NCI-H1694 treated with DMSO at 0.1 percent for 48 hours (cell line): ENCODE measurements around the gene OR9G1.
"Not testable (repeated sequence)": the region's sequence is repeated elsewhere in the genome, so short reads cannot be mapped to it uniquely, and the experiment has no call there.

ENCODE experiments used
- DNase-seq: peaks from one replicate; lab custom pipeline; 2025; lab: John Stamatoyannopoulos, UW

The OR9G1 gene, protein sequence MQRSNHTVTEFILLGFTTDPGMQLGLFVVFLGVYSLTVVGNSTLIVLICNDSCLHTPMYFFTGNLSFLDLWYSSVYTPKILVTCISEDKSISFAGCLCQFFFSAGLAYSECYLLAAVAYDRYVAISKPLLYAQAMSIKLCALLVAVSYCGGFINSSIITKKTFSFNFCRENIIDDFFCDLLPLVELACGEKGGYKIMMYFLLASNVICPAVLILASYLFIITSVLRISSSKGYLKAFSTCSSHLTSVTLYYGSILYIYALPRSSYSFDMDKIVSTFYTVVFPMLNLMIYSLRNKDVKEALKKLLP

GRCh38 chr11:56698795-56699194 is at the start of gene OR9G1:
TSS of gene OR9G1 (plus strand) at chr11:56699095. CDS start at chr11:56700388, 1,293 bp downstream.
- DNase-seq = no peak

DNA sequence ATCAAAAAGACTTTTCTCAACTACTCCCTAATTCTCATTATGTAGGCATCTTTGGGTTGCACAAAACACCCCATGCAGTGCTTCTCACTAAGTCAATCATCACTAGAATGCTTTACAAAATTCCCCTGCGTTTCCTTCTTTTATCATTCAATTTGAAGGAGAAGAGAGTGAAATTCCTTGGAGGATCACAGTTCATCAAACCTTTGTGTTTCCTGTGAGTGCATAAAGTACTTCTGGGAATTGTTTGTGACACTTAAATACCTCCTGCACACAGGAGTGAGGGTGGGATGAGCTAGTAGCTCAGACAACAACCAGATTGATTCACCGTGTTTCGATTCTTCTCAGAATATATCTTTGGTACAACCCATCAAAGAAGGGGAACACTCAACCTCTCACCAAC is 39.1 kb upstream of the OR9G1 start:
- no peak for DNase-seq

- DNase-seq = no peak
These were observed 35.5 kb upstream of the OR9G1 start, which contains the start of gene OR5AR1 for GRCh38 chr11:56663386-56663785. TSS of gene OR5AR1 (plus strand) at chr11:56663686. CDS start at chr11:56663686, 0 bp downstream.

DNA sequence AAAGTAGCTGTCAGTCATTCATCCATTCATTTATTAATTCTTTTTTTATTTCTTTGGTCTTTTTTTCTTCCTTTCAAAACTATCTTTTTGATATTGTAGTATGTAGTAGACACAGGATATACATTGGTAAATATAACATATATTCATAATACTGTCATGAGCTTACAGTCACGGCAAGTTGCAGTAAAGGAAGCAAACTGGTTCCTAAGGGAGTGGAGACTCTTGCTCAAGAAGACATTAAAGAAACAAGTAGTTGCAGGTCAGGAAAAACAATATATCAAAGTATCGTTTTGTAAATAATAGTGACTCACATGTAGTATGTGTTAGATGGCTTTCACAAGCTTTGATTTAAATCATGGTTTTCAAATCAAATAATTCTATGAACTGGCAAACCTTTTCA is 27.9 kb upstream of the OR9G1 start:
- DNase-seq = no peak

DNA sequence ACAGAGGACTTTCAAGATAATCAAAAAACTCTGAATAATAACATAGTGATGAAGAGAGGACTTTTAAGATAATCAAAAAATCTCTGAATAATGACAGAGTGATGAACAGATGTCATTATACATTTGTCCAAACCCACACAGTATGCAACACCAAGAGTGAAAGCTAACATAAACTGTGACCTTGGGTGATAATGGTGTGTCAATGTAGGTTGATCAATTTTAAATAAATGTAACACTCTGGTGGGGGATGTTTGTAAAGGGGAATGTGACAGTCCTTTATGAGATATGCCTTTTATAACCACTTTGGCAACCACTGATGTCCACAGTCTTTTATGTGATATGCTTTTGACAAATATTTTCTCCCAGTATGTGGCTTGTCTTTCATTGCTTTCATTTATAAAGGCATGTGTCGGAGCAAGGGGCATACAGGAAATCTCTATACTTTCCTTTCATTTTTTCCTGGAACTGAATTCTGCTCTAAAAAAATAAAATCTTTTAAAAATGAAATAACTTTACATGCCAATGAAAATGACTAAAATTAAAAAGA is 10.3 kb upstream of the OR9G1 start:
- no peak for DNase-seq

DNA sequence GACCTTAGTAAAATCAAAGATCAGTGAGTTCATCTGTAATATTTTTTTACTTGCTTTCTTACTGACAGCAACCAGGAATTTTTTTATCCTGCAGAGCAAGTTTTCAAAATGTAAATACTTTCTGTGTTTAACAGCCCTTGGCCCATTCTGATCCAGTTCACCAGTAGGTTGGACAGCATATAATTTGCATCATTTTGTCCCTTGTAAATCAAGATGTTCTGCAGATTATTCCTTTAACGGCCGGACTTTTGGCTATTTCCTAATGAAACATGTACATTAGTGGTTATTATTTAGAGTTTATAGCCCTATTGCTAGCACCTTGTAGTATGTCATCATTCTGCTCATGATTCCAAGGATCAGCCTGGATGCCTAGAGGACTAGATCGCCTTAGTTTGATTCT is 7.7 kb upstream of the OR9G1 start:
- not testable (repeated sequence) for DNase-seq

GRCh38 chr11:56693428-56693827 is 5.5 kb upstream of the OR9G1 start:
- DNase-seq = no peak

DNA sequence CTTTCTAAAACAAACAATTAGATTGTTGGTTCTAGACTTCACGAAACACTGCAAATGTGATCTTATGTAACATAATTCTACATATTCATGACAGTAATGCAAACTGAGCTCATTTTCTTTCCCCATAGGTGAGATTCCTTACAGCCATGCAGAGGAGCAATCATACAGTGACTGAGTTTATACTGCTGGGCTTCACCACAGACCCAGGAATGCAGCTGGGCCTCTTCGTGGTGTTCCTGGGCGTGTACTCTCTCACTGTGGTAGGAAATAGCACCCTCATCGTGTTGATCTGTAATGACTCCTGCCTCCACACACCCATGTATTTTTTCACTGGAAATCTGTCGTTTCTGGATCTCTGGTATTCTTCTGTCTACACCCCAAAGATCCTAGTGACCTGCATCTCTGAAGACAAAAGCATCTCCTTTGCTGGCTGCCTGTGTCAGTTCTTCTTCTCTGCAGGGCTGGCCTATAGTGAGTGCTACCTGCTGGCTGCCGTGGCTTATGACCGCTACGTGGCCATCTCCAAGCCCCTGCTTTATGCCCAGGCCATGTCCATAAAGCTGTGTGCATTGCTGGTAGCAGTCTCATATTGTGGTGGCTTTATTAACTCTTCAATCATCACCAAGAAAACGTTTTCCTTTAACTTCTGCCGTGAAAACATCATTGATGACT is 1.5 kb downstream of the OR9G1 start:
- DNase-seq = no peak

DNA sequence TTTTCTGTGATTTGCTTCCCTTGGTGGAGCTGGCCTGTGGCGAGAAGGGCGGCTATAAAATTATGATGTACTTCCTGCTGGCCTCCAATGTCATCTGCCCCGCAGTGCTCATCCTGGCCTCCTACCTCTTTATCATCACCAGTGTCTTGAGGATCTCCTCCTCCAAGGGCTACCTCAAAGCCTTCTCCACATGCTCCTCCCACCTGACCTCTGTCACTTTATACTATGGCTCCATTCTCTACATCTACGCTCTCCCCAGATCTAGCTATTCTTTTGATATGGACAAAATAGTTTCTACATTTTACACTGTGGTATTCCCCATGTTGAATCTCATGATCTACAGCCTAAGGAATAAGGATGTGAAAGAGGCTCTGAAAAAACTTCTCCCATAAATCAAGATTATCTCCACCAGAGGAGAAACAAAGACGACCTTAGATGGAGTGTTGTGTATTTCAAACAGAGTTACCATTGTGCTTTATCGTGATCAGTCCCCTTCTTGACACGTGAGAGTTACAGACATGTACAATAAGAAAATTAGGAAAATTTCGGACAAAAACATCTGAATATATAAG is 2.1 kb downstream of the OR9G1 start:
- DNase-seq = no peak

GRCh38 chr11:56705784-56706396 is 7.0 kb downstream of the OR9G1 start:
- no peak for DNase-seq

DNA sequence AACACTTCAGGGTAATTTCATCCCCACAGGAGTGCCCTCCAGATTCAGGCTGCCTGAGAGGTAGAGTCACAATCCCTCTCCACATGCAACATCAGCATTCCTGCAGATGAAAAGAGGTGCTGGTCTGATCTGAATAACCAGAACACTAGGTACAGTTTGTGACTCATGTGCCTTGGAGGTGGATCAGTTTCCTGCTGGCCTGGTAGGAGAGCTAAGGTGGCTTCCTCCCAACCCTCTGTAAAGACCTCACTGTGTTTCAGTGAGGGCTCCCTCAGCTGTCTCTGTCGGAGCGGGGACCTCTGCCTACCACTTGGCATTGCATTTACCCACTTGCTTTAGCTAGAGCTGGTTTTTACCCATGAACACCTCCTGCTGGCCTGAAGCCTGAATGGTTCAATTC is 7.6 kb downstream of the OR9G1 start:
- no peak for DNase-seq

- no peak for DNase-seq
These were observed 15.3 kb downstream of the OR9G1 start for GRCh38 chr11:56714206-56714605.

- no peak for DNase-seq
These were observed 17.5 kb downstream of the OR9G1 start for GRCh38 chr11:56716379-56716854.

DNA sequence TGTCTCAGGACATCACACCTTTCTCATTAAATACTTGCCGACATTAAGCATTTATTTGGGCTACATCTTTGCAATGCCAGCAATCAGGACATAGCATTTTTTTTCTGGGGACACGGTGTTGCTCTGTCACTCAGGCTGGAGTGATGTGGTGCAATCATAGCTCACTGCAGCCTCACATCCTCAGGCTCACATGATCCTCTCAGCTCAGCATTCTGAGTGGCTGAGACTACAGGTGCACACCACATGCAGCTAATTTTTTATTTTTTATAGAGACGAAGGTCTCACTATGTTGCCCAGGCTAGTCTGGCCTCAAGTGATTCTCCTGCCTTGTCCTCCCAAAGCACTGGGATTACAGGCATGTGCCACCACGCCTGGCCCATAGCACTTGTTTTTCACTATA is 21.6 kb downstream of the OR9G1 start:
- DNase-seq = no peak

- DNase-seq = no peak
These were observed 41.2 kb downstream of the OR9G1 start for GRCh38 chr11:56740107-56740506.

- DNase-seq = no peak
These were observed 42.0 kb downstream of the OR9G1 start for GRCh38 chr11:56740886-56741285.

DNA sequence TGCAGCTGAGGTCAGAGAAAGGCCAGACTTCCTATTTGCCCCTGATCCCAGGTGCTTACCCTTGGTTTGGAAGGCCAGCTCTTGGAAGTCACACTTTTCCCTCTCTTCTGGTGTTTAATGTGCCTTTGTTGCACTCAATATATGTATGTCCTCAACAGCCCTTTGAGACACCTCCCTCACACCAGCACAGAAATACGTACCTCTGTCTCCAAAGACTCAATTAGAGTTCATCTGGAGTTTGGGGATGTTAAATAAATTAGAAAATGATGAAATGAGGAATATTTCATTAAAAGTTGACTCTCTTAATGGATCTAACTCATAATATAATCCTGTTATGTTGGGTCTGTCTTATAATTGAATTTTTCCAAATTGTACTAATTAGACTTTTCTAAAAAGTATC is 49.7 kb downstream of the OR9G1 start, which contains the start of gene OR9G4:
Gene OR9G4 (minus strand): TSS at position 101 of the 400 bp plus-strand sequence. CDS start 4,931 bp downstream, outside the sequence.
- DNase-seq = no peak

DNA sequence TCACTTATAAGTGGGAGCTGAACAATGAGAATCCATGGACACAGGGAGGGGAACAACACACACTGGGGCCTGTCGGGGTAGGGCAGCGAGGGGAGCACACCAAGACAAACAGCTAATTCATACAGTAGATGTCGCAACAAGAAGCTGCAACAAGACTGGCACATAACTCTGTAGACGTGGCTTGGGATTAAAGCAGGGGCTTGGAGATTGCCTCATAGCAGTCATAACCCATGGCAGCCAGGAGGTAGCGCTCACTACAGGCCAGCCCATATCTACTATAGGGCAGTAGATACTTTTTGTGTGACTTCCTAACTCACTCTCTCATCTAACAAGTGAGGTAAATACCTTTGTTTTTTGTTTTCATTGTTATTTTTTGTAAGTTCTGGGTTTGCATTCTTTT is 51.3 kb downstream of the OR9G1 start:
- no peak for DNase-seq

- DNase-seq = no peak
These were observed 52.6 kb downstream of the OR9G1 start for GRCh38 chr11:56751480-56751879.
